SJSA1 (cell line): ENCODE data around the gene CLDN6. TPM values are rescaled to one million over a fixed set of nuclear protein-coding genes. Genes with fewer than 3 reads are reported as not detected.

ENCODE experiments used
- DNase-seq, 2 experiments: peaks; one replicate each; pipeline ENCODE4 v3.0.0-alpha.2; 2015 to 2020; ENCODE audit warnings: low spot score in 2 of 2, low read depth in 1 of 2
- H3K27ac ChIP-seq: fragments of 250-450 bp; sonication (Bioruptor Pico); 2 replicates; pipeline ENCODE4 v1.5.1; 2020; ENCODE audit warnings: mild to moderate bottlenecking, moderate library complexity
- H3K27me3 ChIP-seq: fragments of 250-450 bp; sonication (Bioruptor Pico); replicated peaks from 2 replicates; pipeline ENCODE4 v1.5.1; 2020; ENCODE audit warnings: mild to moderate bottlenecking, moderate library complexity
- H3K36me3 ChIP-seq: fragments of 250-450 bp; sonication (Bioruptor Pico); 2 replicates; pipeline ENCODE4 v1.5.1; 2020; ENCODE audit warnings: mild to moderate bottlenecking
- H3K4me1 ChIP-seq: fragments of 250-450 bp; sonication (Bioruptor Pico); replicated peaks from 2 replicates; pipeline ENCODE4 v1.6.1; 2021; ENCODE audit warnings: mild to moderate bottlenecking
- H3K4me3 ChIP-seq: fragments of 250-450 bp; sonication (Bioruptor Pico); 2 replicates; pipeline ENCODE4 v1.5.1; 2020; ENCODE audit warnings: mild to moderate bottlenecking
- H3K9me3 ChIP-seq: fragments of 250-450 bp; sonication (Bioruptor Pico); replicated peaks from 2 replicates; pipeline ENCODE4 v1.5.1; 2020; ENCODE audit warnings: mild to moderate bottlenecking
- total RNA-seq: library from RNA; depleted of rRNA; stranded (reverse); fragments of >200 nt; shearing (Covaris generic); gene quantifications from 2 replicates; pipeline ENCODE4 v1.2.3, GENCODE V29; 2014

Gene CLDN6
- total RNA-seq, 1 experiment from 2014 or later = not detected

- Histone ChIP-seq H3K27me3 (peaks cover 8% of the 10 kb centered on the region; the same call in 1 of the 2 replicates), H3K36me3 (no peaks in the 10 kb centered on the region), H3K27ac (no peak overlapping the region), H3K9me3 (no peaks in the 10 kb centered on the region), H3K4me1 (peaks cover 5% of the 10 kb centered on the region), H3K4me3 (no peak overlapping the region)
- no peak for DNase-seq
Observed at GRCh38 chr16:2988590-2989099, 29.3 kb downstream of the CLDN6 start.

- H3K4me1 ChIP-seq = peaks cover 7% of the 10 kb centered on the region
- no peak overlapping the region for H3K27ac ChIP-seq
- H3K9me3 ChIP-seq = no peaks in the 10 kb centered on the region
- H3K36me3 ChIP-seq = no peaks in the 10 kb centered on the region
- DNase-seq = no peak
- H3K4me3 ChIP-seq = no peak overlapping the region
- H3K27me3 ChIP-seq = peaks cover 8% of the 10 kb centered on the region; the same call in 1 of the 2 replicates
Observed at GRCh38 chr16:2987833-2988232, 30.1 kb downstream of the CLDN6 start.

- DNase-seq = no peak
- Histone ChIP-seq H3K4me1 (peaks cover 7% of the 10 kb centered on the region), H3K36me3 (no peaks in the 10 kb centered on the region), H3K27me3 (peaks cover 8% of the 10 kb centered on the region; the same call in 1 of the 2 replicates), H3K4me3 (no peak overlapping the region), H3K27ac (no peak overlapping the region), H3K9me3 (no peaks in the 10 kb centered on the region)
Observed at GRCh38 chr16:2987286-2987685, 30.7 kb downstream of the CLDN6 start.

- Histone ChIP-seq H3K4me1 (peaks cover 7% of the 10 kb centered on the region), H3K9me3 (no peaks in the 10 kb centered on the region), H3K36me3 (no peaks in the 10 kb centered on the region), H3K4me3 (no peak overlapping the region), H3K27ac (no peak overlapping the region), H3K27me3 (peaks cover 8% of the 10 kb centered on the region; the same call in 1 of the 2 replicates)
- DNase-seq = no peak
Observed at GRCh38 chr16:2986623-2987188, 31.3 kb downstream of the CLDN6 start.

GRCh38 chr16:2985893-2986355 lies 32.1 kb downstream of the CLDN6 start:
- no peak overlapping the region for H3K27ac ChIP-seq
- DNase-seq = no peak

GRCh38 chr16:2985462-2985861 lies 32.5 kb downstream of the CLDN6 start:
- no peak overlapping the region for H3K4me3 ChIP-seq
- H3K36me3 ChIP-seq = no peaks in the 10 kb centered on the region
- H3K9me3 ChIP-seq = no peaks in the 10 kb centered on the region
- peaks cover 8% of the 10 kb centered on the region; the same call in 1 of the 2 replicates for H3K27me3 ChIP-seq
- H3K27ac ChIP-seq = no peak overlapping the region
- peaks cover 15% of the 10 kb centered on the region for H3K4me1 ChIP-seq
- no peak for DNase-seq

More at GRCh38 chr16:2985893-2986355, 32.1 kb downstream of the CLDN6 start:
- Histone ChIP-seq H3K9me3 (no peaks in the 10 kb centered on the region), H3K27me3 (peaks cover 8% of the 10 kb centered on the region; the same call in 1 of the 2 replicates), H3K4me3 (no peak overlapping the region), H3K36me3 (no peaks in the 10 kb centered on the region), H3K4me1 (peaks cover 10% of the 10 kb centered on the region)

GRCh38 chr16:2983706-2984136 lies 34.3 kb downstream of the CLDN6 start:
- H3K27me3 ChIP-seq = peaks cover 3% of the 10 kb centered on the region; the same call in 1 of the 2 replicates
- no peak overlapping the region for H3K27ac ChIP-seq
- DNase-seq = peak; percentile 88 to 91
- 0 out of 2 replicates have a peak overlapping the region, but pooled peaks have one; percentile 7 for H3K4me3 ChIP-seq
- H3K9me3 ChIP-seq = no peaks in the 10 kb centered on the region
- peaks cover 11% of the 10 kb centered on the region; the same call in 1 of the 2 replicates for H3K36me3 ChIP-seq
- H3K4me1 ChIP-seq = peaks cover 22% of the 10 kb centered on the region

- peaks cover 22% of the 10 kb centered on the region for H3K4me1 ChIP-seq
- no peaks in the 10 kb centered on the region for H3K9me3 ChIP-seq
- H3K27ac ChIP-seq = no peak overlapping the region
- no peak for DNase-seq
- peaks cover 22% of the 10 kb centered on the region for H3K36me3 ChIP-seq
- peaks cover 3% of the 10 kb centered on the region; the same call in 1 of the 2 replicates for H3K27me3 ChIP-seq
- H3K4me3 ChIP-seq = no peak overlapping the region
Observed at GRCh38 chr16:2982402-2982801, 35.6 kb downstream of the CLDN6 start.

- no peak overlapping the region for H3K4me3 ChIP-seq
- no peak overlapping the region for H3K27ac ChIP-seq
- DNase-seq = no peak
- peaks cover 22% of the 10 kb centered on the region for H3K4me1 ChIP-seq
- H3K9me3 ChIP-seq = no peaks in the 10 kb centered on the region
- H3K36me3 ChIP-seq = peaks cover 27% of the 10 kb centered on the region
- H3K27me3 ChIP-seq = peaks cover 3% of the 10 kb centered on the region; the same call in 1 of the 2 replicates
Observed at GRCh38 chr16:2981899-2982250, 36.1 kb downstream of the CLDN6 start.

GRCh38 chr16:2981177-2981898 lies 36.6 kb downstream of the CLDN6 start:
- H3K9me3 ChIP-seq = no peaks in the 10 kb centered on the region
- H3K36me3 ChIP-seq = peaks cover 32% of the 10 kb centered on the region
- H3K27ac ChIP-seq = no peak overlapping the region
- H3K27me3 ChIP-seq = peaks cover 3% of the 10 kb centered on the region; the same call in 1 of the 2 replicates
- peak overlapping the region; percentile 92 for H3K4me3 ChIP-seq
- no peak for DNase-seq
- peaks cover 22% of the 10 kb centered on the region for H3K4me1 ChIP-seq

GRCh38 chr16:2980227-2981176 lies 37.5 kb downstream of the CLDN6 start, which contains the start of gene PKMYT1:
TSS of gene PKMYT1 (minus strand) at chr16:2980446. CDS start at chr16:2979657, 789 bp downstream.
- peaks cover 41% of the 10 kb centered on the region for H3K36me3 ChIP-seq
- H3K27ac ChIP-seq = peak within 1 kb of the TSS; percentile 82
- peaks cover 3% of the 10 kb centered on the region; the same call in 1 of the 2 replicates for H3K27me3 ChIP-seq
- DNase-seq = peak; percentile 93 to 94
- no peaks in the 10 kb centered on the region for H3K9me3 ChIP-seq
- peaks cover 22% of the 10 kb centered on the region for H3K4me1 ChIP-seq
- H3K4me3 ChIP-seq = peak within 1 kb of the TSS; percentile 92

GRCh38 chr16:2979669-2980226 lies 38.2 kb downstream of the CLDN6 start:
- H3K27ac ChIP-seq = peak overlapping the region; percentile 82
- peak; percentile 25 to 62 for DNase-seq

GRCh38 chr16:2977440-2977839 lies 40.5 kb downstream of the CLDN6 start:
- no peaks in the 10 kb centered on the region for H3K9me3 ChIP-seq
- no peaks in the 10 kb centered on the region for H3K27me3 ChIP-seq
- H3K4me1 ChIP-seq = peaks cover 15% of the 10 kb centered on the region
- H3K4me3 ChIP-seq = no peak overlapping the region
- no peak for DNase-seq
- peaks cover 71% of the 10 kb centered on the region for H3K36me3 ChIP-seq
- H3K27ac ChIP-seq = no peak overlapping the region

More at GRCh38 chr16:2979669-2980226, 38.2 kb downstream of the CLDN6 start:
- no peaks in the 10 kb centered on the region; the same call in 1 of the 2 replicates for H3K27me3 ChIP-seq
- peaks cover 48% of the 10 kb centered on the region for H3K36me3 ChIP-seq
- peaks cover 22% of the 10 kb centered on the region for H3K4me1 ChIP-seq
- peak overlapping the region; percentile 92 for H3K4me3 ChIP-seq
- no peaks in the 10 kb centered on the region for H3K9me3 ChIP-seq
